ENCODE measurements around the gene WDR7.
"Not testable (repeated sequence)": the region's sequence is repeated elsewhere in the genome, so short reads cannot be mapped to it uniquely, and the experiment has no call there.

The WDR7 gene

GRCh38 chr18:56650944-56651770 lies at the start of gene WDR7:
TSS of gene WDR7 (plus strand) at chr18:56651359. CDS start at chr18:56672516, 21,157 bp downstream.
- DNase-seq: peak; percentile 100

DNA sequence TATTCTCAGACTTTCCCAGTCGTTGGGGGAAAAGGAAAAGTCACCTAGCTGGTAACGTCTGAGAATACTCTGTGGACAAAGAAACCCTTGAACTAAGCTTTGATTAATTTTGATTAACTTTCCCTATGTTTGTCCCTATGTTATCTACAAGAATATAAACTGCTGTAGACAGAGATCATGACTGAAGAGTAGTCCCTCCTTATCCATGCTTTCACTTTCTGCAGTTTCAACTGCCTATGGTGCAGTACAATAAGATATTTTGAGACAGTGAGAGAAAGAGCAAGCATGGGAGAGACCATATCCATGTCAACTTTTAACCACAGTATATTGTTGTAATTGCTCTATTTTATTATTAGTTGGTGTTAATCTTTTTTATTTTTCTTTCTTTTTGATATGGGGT lies 44.5 kb upstream of the WDR7 start:
- DNase-seq: no peak

- DNase-seq: peak; percentile 97
These were observed 35.2 kb upstream of the WDR7 start for GRCh38 chr18:56615738-56616520.

- DNase-seq: no peak
These were observed 23.2 kb upstream of the WDR7 start for GRCh38 chr18:56627991-56628390.

DNA sequence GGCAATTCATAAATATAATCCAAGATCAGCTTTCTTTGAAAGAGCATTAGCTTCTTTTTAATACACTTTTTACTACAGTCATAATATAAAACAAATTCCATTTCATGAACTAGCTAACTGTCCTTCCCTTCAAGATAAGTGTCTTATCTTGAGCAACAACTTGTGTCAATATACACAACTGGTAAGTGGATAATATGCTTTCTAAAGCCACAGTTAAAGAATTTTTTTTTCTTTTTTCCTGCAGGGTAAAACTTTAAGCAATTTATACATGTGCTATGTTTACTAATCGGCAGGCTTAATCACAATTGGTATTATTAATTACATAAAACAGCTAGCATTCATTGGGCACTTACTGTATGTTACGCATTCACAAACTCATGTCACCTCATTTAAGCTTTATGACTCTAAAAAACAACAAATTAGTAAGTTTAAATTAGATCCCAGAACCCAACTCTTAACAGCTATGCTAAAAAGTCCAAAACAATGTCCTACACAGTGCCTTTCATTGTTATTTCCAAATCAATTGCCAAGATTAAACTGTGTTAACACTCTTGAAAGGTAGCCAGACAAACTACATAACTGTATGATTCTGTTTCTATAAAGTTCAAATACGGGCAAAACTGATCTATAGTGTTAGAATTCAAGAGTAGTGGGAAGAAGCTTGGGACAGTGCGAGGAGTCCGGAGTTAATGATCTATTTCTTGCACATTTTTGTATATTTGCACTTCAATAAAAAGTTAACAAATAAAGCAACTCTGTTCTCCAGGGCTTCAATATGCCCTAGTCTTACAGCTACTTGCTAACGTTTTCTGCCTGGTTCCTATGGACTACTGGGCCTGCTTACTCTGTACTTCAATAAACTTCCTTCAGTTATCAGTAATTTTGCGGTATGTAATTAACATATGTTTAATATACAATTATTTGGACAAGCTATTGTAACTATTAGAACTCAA lies 18.8 kb upstream of the WDR7 start:
- no peak for DNase-seq

- no peak for DNase-seq
These were observed 16.2 kb upstream of the WDR7 start for GRCh38 chr18:56635007-56635406.

DNA sequence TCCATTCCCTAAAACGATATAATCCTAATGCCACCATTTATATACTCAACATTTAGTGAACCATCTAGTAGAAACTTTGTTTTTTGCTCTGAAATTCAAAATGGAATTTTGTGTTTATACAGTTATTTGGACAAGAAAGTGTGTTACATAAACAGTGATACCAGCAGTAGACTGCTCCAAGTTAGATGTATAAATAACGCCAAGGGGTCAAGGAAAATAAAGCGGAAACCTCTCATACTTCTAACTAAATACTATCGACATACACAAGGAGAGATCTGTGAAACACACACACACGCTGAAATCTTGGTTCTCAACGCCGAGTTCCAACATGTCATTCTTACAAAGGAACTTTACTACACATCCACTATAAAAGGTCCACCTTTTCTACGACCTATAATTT lies 14.0 kb upstream of the WDR7 start:
- peak; percentile 48 for DNase-seq

GRCh38 chr18:56637711-56638231 lies 13.4 kb upstream of the WDR7 start:
- peak; percentile 67 for DNase-seq

GRCh38 chr18:56638232-56639103 lies 12.7 kb upstream of the WDR7 start, which contains the start of gene TXNL1:
TSS of gene TXNL1 (minus strand) at chr18:56638592. CDS start at chr18:56638440, 152 bp downstream.
- DNase-seq: peak; percentile 100

DNA sequence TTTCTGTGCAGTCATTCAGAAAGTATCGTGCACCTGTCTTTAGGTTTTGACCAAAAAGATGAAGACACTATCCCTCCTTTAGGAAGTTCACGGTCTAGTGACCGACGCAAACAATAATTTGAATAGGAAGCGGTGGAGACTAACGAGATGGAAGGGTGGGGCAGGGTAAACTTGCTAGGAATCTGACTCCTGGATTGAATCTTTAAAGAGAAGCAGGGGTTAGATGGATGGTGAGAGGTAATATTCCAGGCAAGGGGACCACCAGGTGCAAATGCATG lies 12.1 kb upstream of the WDR7 start:
- DNase-seq: peak; percentile 76

GRCh38 chr18:56639571-56639970 lies 11.6 kb upstream of the WDR7 start:
- no peak for DNase-seq

DNA sequence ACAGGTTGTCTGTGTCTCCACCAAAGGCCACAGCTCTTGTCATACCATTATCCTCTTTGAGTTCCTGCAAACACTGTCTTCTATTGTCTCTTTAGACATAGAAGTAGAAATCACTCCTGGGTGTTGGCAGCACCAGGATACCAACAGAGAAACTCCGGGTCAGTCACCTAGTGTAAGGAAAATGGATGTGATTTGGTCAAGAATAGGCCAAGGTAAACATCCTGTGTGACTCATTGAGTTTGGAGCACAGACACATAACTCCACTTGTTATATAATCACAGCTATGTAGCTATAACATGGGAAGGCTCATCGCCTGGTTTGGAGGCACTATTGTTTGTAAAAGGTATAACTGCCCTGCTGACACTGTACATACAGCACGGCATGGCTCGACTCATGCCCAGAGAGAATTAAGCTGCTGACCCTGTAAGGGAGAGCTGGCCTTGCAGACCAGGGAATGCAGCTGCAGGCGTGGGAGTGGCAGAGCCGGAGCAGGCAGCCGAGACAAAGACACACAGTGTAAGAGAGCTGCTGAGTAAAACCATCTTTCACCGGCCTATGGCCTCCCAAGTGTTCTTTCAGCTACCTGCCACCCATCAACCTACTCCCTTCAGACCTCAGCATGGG lies 9.3 kb upstream of the WDR7 start:
- peak; percentile 52 for DNase-seq

DNA sequence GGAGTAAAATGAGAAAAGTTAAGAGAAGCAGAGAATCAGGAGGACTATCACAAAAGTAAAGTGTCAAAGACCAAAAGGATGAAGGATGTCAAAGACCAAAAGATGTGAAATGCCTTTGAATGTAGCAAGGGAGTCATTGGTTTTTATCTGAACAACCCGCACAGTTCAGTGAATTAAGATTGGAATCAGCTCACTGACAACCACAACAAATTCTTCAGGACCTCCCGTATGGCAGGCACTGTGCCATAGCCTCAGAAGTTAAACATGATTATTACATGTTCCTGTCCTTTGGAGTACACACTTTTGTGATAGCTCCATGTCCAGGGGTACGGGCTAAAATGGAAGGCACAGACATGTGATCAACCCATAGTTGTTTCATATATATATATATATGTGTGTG lies 7.8 kb upstream of the WDR7 start:
- DNase-seq: no peak

- DNase-seq: peak; percentile 71
These were observed 5.6 kb upstream of the WDR7 start for GRCh38 chr18:56645415-56646016.

- DNase-seq: no peak
These were observed 4.1 kb upstream of the WDR7 start for GRCh38 chr18:56647071-56647470.

DNA sequence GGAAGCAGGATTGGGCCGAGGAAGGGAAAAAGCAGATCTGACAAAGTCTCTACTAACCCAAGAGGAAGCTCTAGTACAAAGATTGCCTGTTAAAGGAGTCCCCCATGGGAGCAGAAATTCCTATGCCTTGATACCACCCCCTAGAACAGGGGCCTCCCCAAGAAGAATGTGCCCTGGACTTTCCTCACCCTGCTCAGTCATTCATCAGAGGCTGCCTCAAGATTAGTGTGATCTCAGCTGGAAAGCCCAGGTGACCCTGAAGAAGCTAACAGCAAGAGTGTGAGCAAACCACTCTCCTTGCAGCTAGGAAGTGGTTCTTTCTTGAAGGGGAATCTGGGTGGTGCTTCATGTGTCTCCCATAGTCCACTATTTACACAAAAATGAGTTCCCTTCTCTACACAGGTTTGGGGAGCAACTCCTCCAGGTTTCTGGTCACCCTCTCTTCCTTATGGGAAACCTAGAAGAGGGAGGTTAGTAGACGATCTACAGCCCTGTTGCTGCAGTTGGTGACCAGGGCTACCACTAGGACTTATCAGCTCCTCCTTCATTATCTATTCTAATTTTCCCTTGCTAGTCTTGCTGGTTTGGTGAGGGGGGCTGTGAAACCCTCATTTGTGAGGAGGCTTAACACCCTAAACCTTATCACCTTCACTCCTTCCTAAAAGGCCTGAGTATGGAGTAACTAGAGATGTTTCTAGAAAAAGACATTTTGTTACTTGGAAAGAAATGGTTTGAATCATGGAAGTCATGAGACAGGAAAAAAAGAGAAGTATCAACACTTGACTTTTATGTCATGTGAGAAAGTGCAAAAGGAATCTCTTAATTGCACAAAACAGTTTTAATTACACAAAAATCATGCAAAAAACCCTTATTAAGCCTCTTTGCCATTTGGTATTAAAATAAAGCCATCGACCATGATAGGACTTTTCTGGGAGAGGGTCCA lies 2.9 kb upstream of the WDR7 start:
- no peak for DNase-seq

GRCh38 chr18:56649996-56650395 lies 1.2 kb upstream of the WDR7 start:
- no peak for DNase-seq

DNA sequence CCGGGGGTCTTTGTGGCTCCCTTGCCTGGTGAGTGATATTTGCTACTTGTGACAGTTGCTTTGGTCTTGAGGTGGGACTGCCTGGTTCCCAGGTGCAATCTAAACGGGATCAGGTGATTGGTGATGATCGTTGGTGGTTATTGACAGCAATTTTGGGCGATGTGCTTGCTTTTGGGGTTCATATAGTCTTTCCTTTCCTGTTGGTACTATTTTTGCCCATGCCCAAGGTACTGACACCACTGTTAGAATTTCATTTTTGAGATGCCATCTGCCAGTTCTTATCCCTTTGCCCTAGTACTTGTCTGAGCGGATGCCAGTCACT lies 573 bp downstream of the WDR7 start:
- peak; percentile 61 for DNase-seq

DNA sequence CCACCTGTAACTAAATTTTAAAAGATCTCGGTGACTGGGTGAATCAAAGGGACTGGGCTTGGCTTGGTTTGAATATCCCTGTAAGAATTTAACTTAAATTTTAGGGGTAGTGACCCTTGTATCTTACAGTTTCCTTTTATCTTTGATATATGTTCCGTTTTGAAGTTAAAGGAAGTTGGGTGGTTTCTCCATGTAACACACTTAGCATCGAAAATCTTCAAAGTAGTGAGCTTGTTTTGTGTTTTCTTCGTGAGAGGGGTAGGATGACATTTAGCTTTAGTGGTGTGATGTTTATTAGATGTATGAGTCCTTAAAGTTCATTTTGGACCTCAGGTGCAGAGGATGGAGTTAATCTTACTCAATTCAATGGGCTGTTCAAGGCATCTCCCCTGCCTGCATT lies 1.6 kb downstream of the WDR7 start:
- DNase-seq: no peak

GRCh38 chr18:56654280-56654679 lies 3.1 kb downstream of the WDR7 start:
- not testable (repeated sequence) for DNase-seq

All from NCI-H69 (cell line).